HepG2 (cell line): Measurements from ENCODE around the gene SYT17. TPM values are rescaled to one million over a fixed set of nuclear protein-coding genes. Genes with fewer than 3 reads are reported as not detected.

ENCODE experiments used
- ETV6 ChIP-seq: sonication (generic); formaldehyde crosslinking; conservative IDR thresholded peaks from 2 replicates; pipeline ENCODE4 v1.4.0; 2020; ENCODE audit warnings: missing genetic modification reagents
- KMT2B ChIP-seq: IDR thresholded peaks from 2 replicates; pipeline ENCODE4 v1.6.1; 2016; ENCODE audit warnings: missing genetic modification reagents, missing compliant biosample characterization
- MBD4 ChIP-seq: IDR thresholded peaks from 2 replicates; pipeline ENCODE4 v1.6.1; 2012; ENCODE audit warnings: low read length, inconsistent platforms, borderline replicate concordance
- MEF2D ChIP-seq: sonication (generic); formaldehyde crosslinking; IDR thresholded peaks from 2 replicates; pipeline ENCODE4 v1.5.1; 2020; ENCODE audit warnings: mild to moderate bottlenecking, missing genetic modification reagents
- MLLT10 ChIP-seq: sonication (generic); formaldehyde crosslinking; IDR thresholded peaks from 2 replicates; pipeline ENCODE4 v1.4.0; 2020; ENCODE audit warnings: missing genetic modification reagents
- SAP130 ChIP-seq: IDR thresholded peaks from 2 replicates; pipeline ENCODE4 v1.6.1; 2016; ENCODE audit warnings: low read depth
- YEATS2 ChIP-seq: sonication (generic); formaldehyde crosslinking; IDR thresholded peaks from 2 replicates; pipeline ENCODE4 v1.4.0; 2020; ENCODE audit warnings: missing genetic modification reagents, borderline replicate concordance
- ZBTB7B ChIP-seq: sonication (generic); formaldehyde crosslinking; IDR thresholded peaks from 2 replicates; pipeline ENCODE4 v1.4.0; 2020; ENCODE audit warnings: missing genetic modification reagents
- ZFP36L2 ChIP-seq: sonication (generic); formaldehyde crosslinking; IDR thresholded peaks from 2 replicates; pipeline ENCODE4 v1.4.0; 2020; ENCODE audit warnings: missing genetic modification reagents
- ZMYM3 ChIP-seq: sonication (generic); formaldehyde crosslinking; IDR thresholded peaks from 2 replicates; pipeline ENCODE4 v1.5.1; 2020; ENCODE audit warnings: mild to moderate bottlenecking, missing genetic modification reagents
- ZNF549 ChIP-seq: sonication (generic); formaldehyde crosslinking; IDR thresholded peaks from 2 replicates; pipeline ENCODE4 v1.5.0; 2020; ENCODE audit warnings: missing genetic modification reagents
- ZNF563 ChIP-seq: sonication (generic); formaldehyde crosslinking; IDR thresholded peaks from 2 replicates; pipeline ENCODE4 v1.8.0; 2022; ENCODE audit warnings: mild to moderate bottlenecking, moderate library complexity, missing genetic modification reagents
- ZNF607 ChIP-seq: sonication (generic); formaldehyde crosslinking; IDR thresholded peaks from 2 replicates; pipeline ENCODE4 v1.5.1; 2020; ENCODE audit warnings: missing genetic modification reagents, mild to moderate bottlenecking, borderline replicate concordance
- ZNF644 ChIP-seq: IDR thresholded peaks from 2 replicates; pipeline ENCODE4 v1.6.1; 2016; ENCODE audit warnings: low read depth
- ZSCAN25 ChIP-seq: sonication (generic); formaldehyde crosslinking; IDR thresholded peaks from 2 replicates; pipeline ENCODE4 v1.8.0; 2022; ENCODE audit warnings: mild to moderate bottlenecking, missing genetic modification reagents
- polyA plus RNA-seq, 8 experiments: library from polyadenylated mRNA; depleted of rRNA in 3 of 8; stranded (reverse) in 7 of 8; unstranded in 1 of 8; fragments of >200 nt; fragmentation: Illumina TruSeq in 4 of 8; extraction: Trizol in 4 of 8; gene quantifications; 2 replicates each; pipeline versions ENCODE4 v1.2.1 to v1.2.3, GENCODE V29; 2011 to 2016; ENCODE audit warnings: low read depth in 4 of 8, missing spikeins in 1 of 8, mixed read lengths in 1 of 8; ENCODE audit not compliant: insufficient read depth in 1 of 8
- total RNA-seq, 5 experiments: library from RNA; depleted of rRNA; stranded (reverse); fragments of >200 nt; fragmentation: Illumina TruSeq; extraction: Trizol; gene quantifications; 2 replicates each; pipeline ENCODE4 v1.2.3, GENCODE V29; 2016; ENCODE audit warnings: low read depth in 1 of 5
- TF ChIP-seq, protein P1 (sequence below): sonication (generic); formaldehyde crosslinking; IDR thresholded peaks from 2 replicates; pipeline ENCODE4 v1.8.1; 2023; ENCODE audit warnings: missing genetic modification reagents, inconsistent platforms, borderline replicate concordance
- TF ChIP-seq, protein P2 (sequence below): sonication (generic); formaldehyde crosslinking; conservative IDR thresholded peaks from 2 replicates; pipeline ENCODE4 v1.4.0; 2020; ENCODE audit warnings: mild to moderate bottlenecking, missing genetic modification reagents, moderate library complexity
- TF ChIP-seq, protein P3 (sequence below): sonication (generic); formaldehyde crosslinking; IDR thresholded peaks from 2 replicates; pipeline ENCODE4 v1.5.0; 2020; ENCODE audit warnings: missing genetic modification reagents
- TF ChIP-seq, protein P4 (sequence below): sonication (generic); formaldehyde crosslinking; IDR thresholded peaks from 2 replicates; pipeline ENCODE4 v1.9.0; 2021; ENCODE audit warnings: missing genetic modification reagents, mild to moderate bottlenecking, borderline replicate concordance
- TF ChIP-seq, protein P5 (sequence below): sonication (generic); formaldehyde crosslinking; IDR thresholded peaks from 2 replicates; pipeline ENCODE4 v1.4.0; 2020; ENCODE audit warnings: missing genetic modification reagents, mild to moderate bottlenecking, borderline replicate concordance

Gene SYT17
- total and polyA plus RNA-seq, 2 of the 13 experiments (the other 11 are each of a cell fraction or from before 2014, with no cell fraction given) = 0.44 TPM; not detected in 1

DNA sequence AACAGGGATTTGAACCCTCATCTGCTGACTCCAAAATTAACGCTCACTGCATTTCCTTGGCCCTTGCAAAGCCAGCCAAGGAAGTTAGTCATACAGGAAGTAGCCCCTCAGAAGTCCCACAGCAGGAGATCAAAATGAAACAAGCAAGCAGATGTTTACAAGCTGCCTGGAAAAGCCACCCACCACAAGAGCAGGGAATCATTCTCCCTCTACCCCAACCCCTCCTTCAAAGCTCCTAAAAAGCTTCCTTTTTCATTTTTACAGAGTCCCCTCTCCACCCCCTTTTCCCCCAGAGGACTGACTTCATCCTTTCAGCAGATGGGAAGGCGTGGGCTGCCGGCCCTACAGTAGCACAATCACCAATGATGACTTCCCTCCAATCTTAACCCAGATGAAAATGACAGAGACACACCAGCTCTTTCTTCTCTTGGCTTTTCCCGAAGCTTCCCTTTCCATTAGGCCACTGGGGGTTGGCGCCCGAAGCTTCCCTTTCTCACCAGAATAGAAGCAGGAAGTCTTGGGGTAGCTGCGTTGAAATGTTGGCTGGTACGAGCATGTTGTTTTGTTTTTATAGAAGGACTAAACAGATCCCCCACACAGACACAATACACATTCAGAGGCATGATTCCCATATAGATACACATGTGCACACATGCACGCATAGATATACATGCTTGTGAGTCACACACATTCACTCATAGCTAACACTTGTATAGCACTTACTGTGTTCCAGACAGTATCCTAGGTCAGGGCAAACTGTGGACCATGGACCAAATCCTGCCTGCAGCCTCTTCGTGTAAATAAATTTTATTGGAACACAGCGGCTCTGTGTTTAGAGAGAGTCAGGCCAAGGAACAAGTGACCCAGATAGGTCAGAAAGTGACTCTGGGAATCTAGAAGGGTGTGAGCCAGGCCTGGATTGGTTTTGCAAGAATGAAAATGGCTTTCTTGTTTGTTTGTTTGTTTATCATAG, 36.9 kb upstream of the SYT17 start (continued):
- TF ChIP-seq, protein P1, sequence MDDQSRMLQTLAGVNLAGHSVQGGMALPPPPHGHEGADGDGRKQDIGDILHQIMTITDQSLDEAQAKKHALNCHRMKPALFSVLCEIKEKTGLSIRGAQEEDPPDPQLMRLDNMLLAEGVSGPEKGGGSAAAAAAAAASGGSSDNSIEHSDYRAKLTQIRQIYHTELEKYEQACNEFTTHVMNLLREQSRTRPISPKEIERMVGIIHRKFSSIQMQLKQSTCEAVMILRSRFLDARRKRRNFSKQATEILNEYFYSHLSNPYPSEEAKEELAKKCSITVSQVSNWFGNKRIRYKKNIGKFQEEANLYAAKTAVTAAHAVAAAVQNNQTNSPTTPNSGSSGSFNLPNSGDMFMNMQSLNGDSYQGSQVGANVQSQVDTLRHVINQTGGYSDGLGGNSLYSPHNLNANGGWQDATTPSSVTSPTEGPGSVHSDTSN (CRISPR knock-in tag) = no peak
- no peak for TF ChIP-seq ZNF563 (CRISPR knock-in tag)
- no peak for TF ChIP-seq MLLT10
- no peak for TF ChIP-seq ZBTB7B (CRISPR knock-in tag)
- TF ChIP-seq MEF2D (CRISPR knock-in tag) = 0 out of 2 replicates have a peak, but pooled peaks have one; percentile 38
- TF ChIP-seq ZNF549 (CRISPR knock-in tag) = no peak
- TF ChIP-seq YEATS2 (CRISPR knock-in tag) = no peak
- TF ChIP-seq, protein P2, sequence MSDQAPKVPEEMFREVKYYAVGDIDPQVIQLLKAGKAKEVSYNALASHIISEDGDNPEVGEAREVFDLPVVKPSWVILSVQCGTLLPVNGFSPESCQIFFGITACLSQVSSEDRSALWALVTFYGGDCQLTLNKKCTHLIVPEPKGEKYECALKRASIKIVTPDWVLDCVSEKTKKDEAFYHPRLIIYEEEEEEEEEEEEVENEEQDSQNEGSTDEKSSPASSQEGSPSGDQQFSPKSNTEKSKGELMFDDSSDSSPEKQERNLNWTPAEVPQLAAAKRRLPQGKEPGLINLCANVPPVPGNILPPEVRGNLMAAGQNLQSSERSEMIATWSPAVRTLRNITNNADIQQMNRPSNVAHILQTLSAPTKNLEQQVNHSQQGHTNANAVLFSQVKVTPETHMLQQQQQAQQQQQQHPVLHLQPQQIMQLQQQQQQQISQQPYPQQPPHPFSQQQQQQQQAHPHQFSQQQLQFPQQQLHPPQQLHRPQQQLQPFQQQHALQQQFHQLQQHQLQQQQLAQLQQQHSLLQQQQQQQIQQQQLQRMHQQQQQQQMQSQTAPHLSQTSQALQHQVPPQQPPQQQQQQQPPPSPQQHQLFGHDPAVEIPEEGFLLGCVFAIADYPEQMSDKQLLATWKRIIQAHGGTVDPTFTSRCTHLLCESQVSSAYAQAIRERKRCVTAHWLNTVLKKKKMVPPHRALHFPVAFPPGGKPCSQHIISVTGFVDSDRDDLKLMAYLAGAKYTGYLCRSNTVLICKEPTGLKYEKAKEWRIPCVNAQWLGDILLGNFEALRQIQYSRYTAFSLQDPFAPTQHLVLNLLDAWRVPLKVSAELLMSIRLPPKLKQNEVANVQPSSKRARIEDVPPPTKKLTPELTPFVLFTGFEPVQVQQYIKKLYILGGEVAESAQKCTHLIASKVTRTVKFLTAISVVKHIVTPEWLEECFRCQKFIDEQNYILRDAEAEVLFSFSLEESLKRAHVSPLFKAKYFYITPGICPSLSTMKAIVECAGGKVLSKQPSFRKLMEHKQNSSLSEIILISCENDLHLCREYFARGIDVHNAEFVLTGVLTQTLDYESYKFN (CRISPR knock-in tag) = 0 out of 2 replicates have a peak, but pooled peaks have one; percentile 17
- TF ChIP-seq, protein P3, sequence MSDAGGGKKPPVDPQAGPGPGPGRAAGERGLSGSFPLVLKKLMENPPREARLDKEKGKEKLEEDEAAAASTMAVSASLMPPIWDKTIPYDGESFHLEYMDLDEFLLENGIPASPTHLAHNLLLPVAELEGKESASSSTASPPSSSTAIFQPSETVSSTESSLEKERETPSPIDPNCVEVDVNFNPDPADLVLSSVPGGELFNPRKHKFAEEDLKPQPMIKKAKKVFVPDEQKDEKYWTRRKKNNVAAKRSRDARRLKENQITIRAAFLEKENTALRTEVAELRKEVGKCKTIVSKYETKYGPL (CRISPR knock-in tag) = no peak
- no peak for TF ChIP-seq ZNF644
- peak; percentile 20; the same call in 1 of the 2 replicates for TF ChIP-seq SAP130 (CRISPR knock-in tag)
- TF ChIP-seq KMT2B = no peak
- peak; percentile 41; the same call in 1 of the 2 replicates for TF ChIP-seq ZMYM3
- no peak for TF ChIP-seq ETV6 (CRISPR knock-in tag)
- TF ChIP-seq ZFP36L2 (CRISPR knock-in tag) = no peak
- no peak for TF ChIP-seq ZSCAN25
- TF ChIP-seq MBD4 = no peak
- TF ChIP-seq ZNF607 = no peak
- TF ChIP-seq, protein P4, sequence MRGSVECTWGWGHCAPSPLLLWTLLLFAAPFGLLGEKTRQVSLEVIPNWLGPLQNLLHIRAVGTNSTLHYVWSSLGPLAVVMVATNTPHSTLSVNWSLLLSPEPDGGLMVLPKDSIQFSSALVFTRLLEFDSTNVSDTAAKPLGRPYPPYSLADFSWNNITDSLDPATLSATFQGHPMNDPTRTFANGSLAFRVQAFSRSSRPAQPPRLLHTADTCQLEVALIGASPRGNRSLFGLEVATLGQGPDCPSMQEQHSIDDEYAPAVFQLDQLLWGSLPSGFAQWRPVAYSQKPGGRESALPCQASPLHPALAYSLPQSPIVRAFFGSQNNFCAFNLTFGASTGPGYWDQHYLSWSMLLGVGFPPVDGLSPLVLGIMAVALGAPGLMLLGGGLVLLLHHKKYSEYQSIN (CRISPR knock-in tag) = no peak
- TF ChIP-seq, protein P5, sequence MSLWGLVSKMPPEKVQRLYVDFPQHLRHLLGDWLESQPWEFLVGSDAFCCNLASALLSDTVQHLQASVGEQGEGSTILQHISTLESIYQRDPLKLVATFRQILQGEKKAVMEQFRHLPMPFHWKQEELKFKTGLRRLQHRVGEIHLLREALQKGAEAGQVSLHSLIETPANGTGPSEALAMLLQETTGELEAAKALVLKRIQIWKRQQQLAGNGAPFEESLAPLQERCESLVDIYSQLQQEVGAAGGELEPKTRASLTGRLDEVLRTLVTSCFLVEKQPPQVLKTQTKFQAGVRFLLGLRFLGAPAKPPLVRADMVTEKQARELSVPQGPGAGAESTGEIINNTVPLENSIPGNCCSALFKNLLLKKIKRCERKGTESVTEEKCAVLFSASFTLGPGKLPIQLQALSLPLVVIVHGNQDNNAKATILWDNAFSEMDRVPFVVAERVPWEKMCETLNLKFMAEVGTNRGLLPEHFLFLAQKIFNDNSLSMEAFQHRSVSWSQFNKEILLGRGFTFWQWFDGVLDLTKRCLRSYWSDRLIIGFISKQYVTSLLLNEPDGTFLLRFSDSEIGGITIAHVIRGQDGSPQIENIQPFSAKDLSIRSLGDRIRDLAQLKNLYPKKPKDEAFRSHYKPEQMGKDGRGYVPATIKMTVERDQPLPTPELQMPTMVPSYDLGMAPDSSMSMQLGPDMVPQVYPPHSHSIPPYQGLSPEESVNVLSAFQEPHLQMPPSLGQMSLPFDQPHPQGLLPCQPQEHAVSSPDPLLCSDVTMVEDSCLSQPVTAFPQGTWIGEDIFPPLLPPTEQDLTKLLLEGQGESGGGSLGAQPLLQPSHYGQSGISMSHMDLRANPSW (CRISPR knock-in tag) = no peak
